HEK293 (cell line): Measurements from ENCODE around the gene TBC1D5.

Source experiments
- CTCF ChIA-PET: fragments of 350-600 bp; formaldehyde crosslinking; extraction: SDS; loops from one replicate; lab custom pipeline; 2021; ENCODE audit warnings: antibody characterized with exemption; lab: Yijun Ruan, JAX
- POLR2A ChIA-PET: fragments of 300-600 bp; formaldehyde crosslinking; extraction: SDS; loops from one replicate; lab custom pipeline; 2020; ENCODE audit warnings: antibody characterized with exemption, inconsistent platforms; lab: Yijun Ruan, JAX
- H3K27ac ChIP-seq: fragments of 200-500 bp; sonication (Bioruptor generic); 2 replicates; pipeline ENCODE4 v1.5.1; 2014; ENCODE audit warnings: low read depth, low read length, control low read depth, inconsistent platforms; ENCODE audit errors: extremely low read depth
- H3K36me3 ChIP-seq, 2 experiments: fragments of 200-500 bp in 1 of 2; sonication (Bioruptor generic) in 1 of 2; 1 replicate in 1 of 2; 2 replicates in 1 of 2; pipeline ENCODE4 v1.5.1; 2014 to 2017; ENCODE audit warnings: inconsistent platforms in 2 of 2, low read length in 2 of 2; ENCODE audit not compliant: control insufficient read depth in 2 of 2, insufficient read depth in 1 of 2
- H3K4me1 ChIP-seq: fragments of 200-500 bp; sonication (Bioruptor generic); 2 replicates; pipeline ENCODE4 v1.5.1; 2014; ENCODE audit warnings: mild to moderate bottlenecking, low read length, inconsistent platforms; ENCODE audit not compliant: control insufficient read depth, insufficient read depth
- H3K4me3 ChIP-seq: 2 replicates; pipeline ENCODE4 v1.5.1; 2011; ENCODE audit warnings: low read depth, mild to moderate bottlenecking, control low read depth, low read length, moderate library complexity
- H3K9me3 ChIP-seq: fragments of 200-500 bp; sonication (Bioruptor generic); 2 replicates; pipeline ENCODE4 v1.5.1; 2014; ENCODE audit warnings: low read depth, low read length, inconsistent platforms; ENCODE audit not compliant: control insufficient read depth, insufficient read depth
- GLI2 ChIP-seq: fragments of 450-650 bp; formaldehyde crosslinking; IDR thresholded peaks from 2 replicates; pipeline ENCODE4; 2017; ENCODE audit warnings: missing biosample characterization, missing genetic modification characterization, low read depth, borderline replicate concordance
- KLF8 ChIP-seq: fragments of 450-650 bp; formaldehyde crosslinking; IDR thresholded peaks from 2 replicates; pipeline ENCODE4 v1.5.1; 2016; ENCODE audit warnings: missing biosample characterization, missing genetic modification characterization
- MYNN ChIP-seq: fragments of 450-650 bp; formaldehyde crosslinking; IDR thresholded peaks from 2 replicates; pipeline ENCODE4 v1.5.1; 2016; ENCODE audit warnings: missing biosample characterization, missing genetic modification characterization, borderline replicate concordance
- SCRT1 ChIP-seq: fragments of 450-650 bp; formaldehyde crosslinking; IDR thresholded peaks from 2 replicates; pipeline ENCODE4 v1.5.1; 2016; ENCODE audit warnings: missing biosample characterization, missing genetic modification characterization, borderline replicate concordance
- SCRT2 ChIP-seq: fragments of 450-650 bp; formaldehyde crosslinking; IDR thresholded peaks from 2 replicates; pipeline ENCODE4 v1.5.1; 2016; ENCODE audit warnings: missing biosample characterization, missing genetic modification characterization
- ZBTB17 ChIP-seq: fragments of 450-650 bp; formaldehyde crosslinking; IDR thresholded peaks from 2 replicates; pipeline ENCODE4 v1.5.1; 2016; ENCODE audit warnings: missing biosample characterization, missing genetic modification characterization
- ZEB2 ChIP-seq: fragments of 450-650 bp; formaldehyde crosslinking; IDR thresholded peaks from 2 replicates; pipeline ENCODE4 v1.5.1; 2016; ENCODE audit warnings: missing biosample characterization, missing genetic modification characterization
- ZFP41 ChIP-seq: fragments of 450-650 bp; formaldehyde crosslinking; IDR thresholded peaks from 2 replicates; pipeline ENCODE4 v1.5.1; 2016; ENCODE audit warnings: missing biosample characterization, missing genetic modification characterization, borderline replicate concordance
- ZFP69B ChIP-seq: fragments of 450-650 bp; formaldehyde crosslinking; IDR thresholded peaks from 2 replicates; pipeline ENCODE4 v1.5.1; 2016; ENCODE audit warnings: missing biosample characterization, missing genetic modification characterization
- ZIC2 ChIP-seq: fragments of 450-650 bp; formaldehyde crosslinking; IDR thresholded peaks from 2 replicates; pipeline ENCODE4 v1.5.1; 2016; ENCODE audit warnings: missing biosample characterization, missing genetic modification characterization
- ZNF112 ChIP-seq: fragments of 450-650 bp; formaldehyde crosslinking; IDR thresholded peaks from 2 replicates; pipeline ENCODE4 v1.5.0; 2017; ENCODE audit warnings: missing biosample characterization, missing genetic modification characterization
- ZNF184 ChIP-seq: fragments of 450-650 bp; IDR thresholded peaks from 2 replicates; pipeline ENCODE4 v1.5.1; 2018; ENCODE audit warnings: missing biosample characterization, mild to moderate bottlenecking, missing genetic modification characterization
- ZNF2 ChIP-seq: fragments of 450-650 bp; formaldehyde crosslinking; IDR thresholded peaks from 2 replicates; pipeline ENCODE4 v1.5.1; 2016; ENCODE audit warnings: missing biosample characterization, missing genetic modification characterization
- ZNF214 ChIP-seq: fragments of 450-650 bp; formaldehyde crosslinking; IDR thresholded peaks from 2 replicates; pipeline ENCODE4 v1.5.1; 2017; ENCODE audit warnings: missing biosample characterization, mild to moderate bottlenecking, missing genetic modification characterization, borderline replicate concordance
- ZNF24 ChIP-seq: fragments of 450-650 bp; formaldehyde crosslinking; IDR thresholded peaks from 2 replicates; pipeline ENCODE4 v1.5.1; 2016; ENCODE audit warnings: missing biosample characterization, missing genetic modification characterization
- ZNF350 ChIP-seq: fragments of 450-650 bp; formaldehyde crosslinking; IDR thresholded peaks from 2 replicates; pipeline ENCODE4 v1.5.0; 2017; ENCODE audit warnings: missing biosample characterization, mild to moderate bottlenecking, missing genetic modification characterization
- ZNF366 ChIP-seq: fragments of 450-650 bp; formaldehyde crosslinking; conservative IDR thresholded peaks from 2 replicates; pipeline ENCODE4 v1.5.1; 2016; ENCODE audit warnings: missing biosample characterization, missing genetic modification characterization
- ZNF394 ChIP-seq: fragments of 450-650 bp; formaldehyde crosslinking; IDR thresholded peaks from 2 replicates; pipeline ENCODE4 v1.5.1; 2016; ENCODE audit warnings: missing biosample characterization, missing genetic modification characterization, mild to moderate bottlenecking, moderate library complexity, borderline replicate concordance
- ZNF544 ChIP-seq: fragments of 450-650 bp; formaldehyde crosslinking; IDR thresholded peaks from 2 replicates; pipeline ENCODE4 v1.5.0; 2017; ENCODE audit warnings: missing biosample characterization, missing genetic modification characterization
- ZNF558 ChIP-seq: fragments of 450-650 bp; formaldehyde crosslinking; IDR thresholded peaks from 2 replicates; pipeline ENCODE4 v1.5.1; 2016; ENCODE audit warnings: missing biosample characterization, missing genetic modification characterization
- ZNF596 ChIP-seq: fragments of 450-650 bp; IDR thresholded peaks from 2 replicates; pipeline ENCODE4 v1.5.0; 2018; ENCODE audit warnings: missing biosample characterization, mild to moderate bottlenecking, missing genetic modification characterization, moderate library complexity
- ZNF624 ChIP-seq: fragments of 450-650 bp; formaldehyde crosslinking; IDR thresholded peaks from 2 replicates; pipeline ENCODE4 v1.5.1; 2017; ENCODE audit warnings: missing biosample characterization, missing genetic modification characterization
- ZNF654 ChIP-seq: fragments of 450-650 bp; formaldehyde crosslinking; IDR thresholded peaks from 2 replicates; pipeline ENCODE4 v1.5.1; 2016; ENCODE audit warnings: low read depth, missing biosample characterization, missing genetic modification characterization
- ZNF843 ChIP-seq: fragments of 450-650 bp; formaldehyde crosslinking; IDR thresholded peaks from 2 replicates; pipeline ENCODE4 v1.5.1; 2016; ENCODE audit warnings: missing biosample characterization, missing genetic modification characterization
- TF ChIP-seq, protein P1 (sequence below): fragments of 450-650 bp; formaldehyde crosslinking; IDR thresholded peaks from 2 replicates; pipeline ENCODE4 v1.5.1; 2016; ENCODE audit warnings: missing biosample characterization, missing genetic modification characterization
- TF ChIP-seq, protein P2 (sequence below): fragments of 450-650 bp; formaldehyde crosslinking; IDR thresholded peaks from 2 replicates; pipeline ENCODE4 v1.5.1; 2016; ENCODE audit warnings: missing biosample characterization, missing genetic modification characterization, low read depth
- TF ChIP-seq, protein P3 (sequence below): fragments of 450-650 bp; formaldehyde crosslinking; IDR thresholded peaks from 2 replicates; pipeline ENCODE4 v1.5.1; 2017; ENCODE audit warnings: missing biosample characterization, missing genetic modification characterization
- TF ChIP-seq, protein P4 (sequence below): fragments of 450-650 bp; IDR thresholded peaks from 2 replicates; pipeline ENCODE4 v1.5.1; 2018; ENCODE audit warnings: missing biosample characterization, mild to moderate bottlenecking, missing genetic modification characterization
- TF ChIP-seq, protein P5 (sequence below): fragments of 450-650 bp; formaldehyde crosslinking; IDR thresholded peaks from 2 replicates; pipeline ENCODE4 v1.5.1; 2016; ENCODE audit warnings: missing biosample characterization, missing genetic modification characterization

The TBC1D5 gene

DNA sequence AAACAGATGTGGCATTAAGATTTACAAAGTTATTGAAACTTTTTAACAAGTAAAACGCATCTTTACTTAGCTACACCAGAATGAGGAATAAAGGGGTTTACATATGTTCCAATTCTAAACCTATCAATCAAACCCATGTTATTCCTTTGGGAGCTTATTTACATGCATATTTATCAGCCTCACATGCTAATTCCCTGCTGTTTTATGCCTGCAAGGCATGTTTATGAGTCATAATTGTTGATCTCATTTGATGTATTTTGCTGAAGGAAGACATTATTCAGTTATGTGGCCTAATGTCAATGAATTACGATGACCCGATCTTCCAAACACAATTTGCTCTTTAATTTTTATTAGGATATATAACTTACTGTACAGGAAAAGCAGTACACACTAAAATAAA is 272.9 kb downstream of the TBC1D5 start:
- no peak overlapping the region for H3K4me3 ChIP-seq
- H3K4me1 ChIP-seq = no peaks in the 10 kb centered on the region
- H3K36me3 ChIP-seq = no peaks in the 10 kb centered on the region
- ChIA-PET POLR2A (no interaction called here), CTCF (interaction anchor here (0.7 kb wide), 1 partner anchor 32 kb away, joined by 5 read pairs; no protein-coding TSS in a partner anchor)
- H3K27ac ChIP-seq = no peak overlapping the region
- no peaks in the 10 kb centered on the region for H3K9me3 ChIP-seq
- TF ChIP-seq ZNF184 (tag by site-specific recombination) (0 out of 2 replicates have a peak, but pooled peaks have one; percentile 28), SCRT1 (tag by site-specific recombination) (no peak), ZNF654 (tag by site-specific recombination) (peak; percentile 13; the same call in 1 of the 2 replicates), ZNF624 (tag by site-specific recombination) (no peak), ZNF596 (tag by site-specific recombination) (no peak), SCRT2 (tag by site-specific recombination) (peak; percentile 62; the same call in 1 of the 2 replicates), ZNF558 (tag by site-specific recombination) (0 out of 2 replicates have a peak, but pooled peaks have one; percentile 46), ZIC2 (tag by site-specific recombination) (0 out of 2 replicates have a peak, but pooled peaks have one; percentile 27), ZNF544 (tag by site-specific recombination) (no peak), GLI2 (tag by site-specific recombination) (0 out of 2 replicates have a peak, but pooled peaks have one; percentile 7), ZEB2 (tag by site-specific recombination) (peak; percentile 80), ZNF214 (tag by site-specific recombination) (no peak), MYNN (tag by site-specific recombination) (no peak), ZNF843 (peak; percentile 58; the same call in 1 of the 2 replicates), ZNF366 (tag by site-specific recombination) (peak; percentile 67; the same call in 1 of the 2 replicates), ZFP41 (no peak), ZNF2 (tag by site-specific recombination) (0 out of 2 replicates have a peak, but pooled peaks have one; percentile 18), ZFP69B (tag by site-specific recombination) (0 out of 2 replicates have a peak, but pooled peaks have one; percentile 40), ZNF24 (tag by site-specific recombination) (peak; percentile 42; the same call in 1 of the 2 replicates), ZBTB17 (tag by site-specific recombination) (peak; percentile 55), ZNF350 (tag by site-specific recombination) (peak; percentile 52; the same call in 1 of the 2 replicates), KLF8 (tag by site-specific recombination) (0 out of 2 replicates have a peak, but pooled peaks have one; percentile 41), ZNF112 (tag by site-specific recombination) (no peak), ZNF394 (tag by site-specific recombination) (0 out of 2 replicates have a peak, but pooled peaks have one; percentile 25)
- TF ChIP-seq, protein P1, sequence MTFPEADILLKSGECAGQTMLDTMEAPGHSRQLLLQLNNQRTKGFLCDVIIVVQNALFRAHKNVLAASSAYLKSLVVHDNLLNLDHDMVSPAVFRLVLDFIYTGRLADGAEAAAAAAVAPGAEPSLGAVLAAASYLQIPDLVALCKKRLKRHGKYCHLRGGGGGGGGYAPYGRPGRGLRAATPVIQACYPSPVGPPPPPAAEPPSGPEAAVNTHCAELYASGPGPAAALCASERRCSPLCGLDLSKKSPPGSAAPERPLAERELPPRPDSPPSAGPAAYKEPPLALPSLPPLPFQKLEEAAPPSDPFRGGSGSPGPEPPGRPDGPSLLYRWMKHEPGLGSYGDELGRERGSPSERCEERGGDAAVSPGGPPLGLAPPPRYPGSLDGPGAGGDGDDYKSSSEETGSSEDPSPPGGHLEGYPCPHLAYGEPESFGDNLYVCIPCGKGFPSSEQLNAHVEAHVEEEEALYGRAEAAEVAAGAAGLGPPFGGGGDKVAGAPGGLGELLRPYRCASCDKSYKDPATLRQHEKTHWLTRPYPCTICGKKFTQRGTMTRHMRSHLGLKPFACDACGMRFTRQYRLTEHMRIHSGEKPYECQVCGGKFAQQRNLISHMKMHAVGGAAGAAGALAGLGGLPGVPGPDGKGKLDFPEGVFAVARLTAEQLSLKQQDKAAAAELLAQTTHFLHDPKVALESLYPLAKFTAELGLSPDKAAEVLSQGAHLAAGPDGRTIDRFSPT (tag by site-specific recombination) = peak; percentile 91
- TF ChIP-seq, protein P2, sequence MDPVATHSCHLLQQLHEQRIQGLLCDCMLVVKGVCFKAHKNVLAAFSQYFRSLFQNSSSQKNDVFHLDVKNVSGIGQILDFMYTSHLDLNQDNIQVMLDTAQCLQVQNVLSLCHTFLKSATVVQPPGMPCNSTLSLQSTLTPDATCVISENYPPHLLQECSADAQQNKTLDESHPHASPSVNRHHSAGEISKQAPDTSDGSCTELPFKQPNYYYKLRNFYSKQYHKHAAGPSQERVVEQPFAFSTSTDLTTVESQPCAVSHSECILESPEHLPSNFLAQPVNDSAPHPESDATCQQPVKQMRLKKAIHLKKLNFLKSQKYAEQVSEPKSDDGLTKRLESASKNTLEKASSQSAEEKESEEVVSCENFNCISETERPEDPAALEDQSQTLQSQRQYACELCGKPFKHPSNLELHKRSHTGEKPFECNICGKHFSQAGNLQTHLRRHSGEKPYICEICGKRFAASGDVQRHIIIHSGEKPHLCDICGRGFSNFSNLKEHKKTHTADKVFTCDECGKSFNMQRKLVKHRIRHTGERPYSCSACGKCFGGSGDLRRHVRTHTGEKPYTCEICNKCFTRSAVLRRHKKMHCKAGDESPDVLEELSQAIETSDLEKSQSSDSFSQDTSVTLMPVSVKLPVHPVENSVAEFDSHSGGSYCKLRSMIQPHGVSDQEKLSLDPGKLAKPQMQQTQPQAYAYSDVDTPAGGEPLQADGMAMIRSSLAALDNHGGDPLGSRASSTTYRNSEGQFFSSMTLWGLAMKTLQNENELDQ = no peak
- TF ChIP-seq, protein P3, sequence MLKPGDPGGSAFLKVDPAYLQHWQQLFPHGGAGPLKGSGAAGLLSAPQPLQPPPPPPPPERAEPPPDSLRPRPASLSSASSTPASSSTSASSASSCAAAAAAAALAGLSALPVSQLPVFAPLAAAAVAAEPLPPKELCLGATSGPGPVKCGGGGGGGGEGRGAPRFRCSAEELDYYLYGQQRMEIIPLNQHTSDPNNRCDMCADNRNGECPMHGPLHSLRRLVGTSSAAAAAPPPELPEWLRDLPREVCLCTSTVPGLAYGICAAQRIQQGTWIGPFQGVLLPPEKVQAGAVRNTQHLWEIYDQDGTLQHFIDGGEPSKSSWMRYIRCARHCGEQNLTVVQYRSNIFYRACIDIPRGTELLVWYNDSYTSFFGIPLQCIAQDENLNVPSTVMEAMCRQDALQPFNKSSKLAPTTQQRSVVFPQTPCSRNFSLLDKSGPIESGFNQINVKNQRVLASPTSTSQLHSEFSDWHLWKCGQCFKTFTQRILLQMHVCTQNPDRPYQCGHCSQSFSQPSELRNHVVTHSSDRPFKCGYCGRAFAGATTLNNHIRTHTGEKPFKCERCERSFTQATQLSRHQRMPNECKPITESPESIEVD = peak; percentile 80
- TF ChIP-seq, protein P4, sequence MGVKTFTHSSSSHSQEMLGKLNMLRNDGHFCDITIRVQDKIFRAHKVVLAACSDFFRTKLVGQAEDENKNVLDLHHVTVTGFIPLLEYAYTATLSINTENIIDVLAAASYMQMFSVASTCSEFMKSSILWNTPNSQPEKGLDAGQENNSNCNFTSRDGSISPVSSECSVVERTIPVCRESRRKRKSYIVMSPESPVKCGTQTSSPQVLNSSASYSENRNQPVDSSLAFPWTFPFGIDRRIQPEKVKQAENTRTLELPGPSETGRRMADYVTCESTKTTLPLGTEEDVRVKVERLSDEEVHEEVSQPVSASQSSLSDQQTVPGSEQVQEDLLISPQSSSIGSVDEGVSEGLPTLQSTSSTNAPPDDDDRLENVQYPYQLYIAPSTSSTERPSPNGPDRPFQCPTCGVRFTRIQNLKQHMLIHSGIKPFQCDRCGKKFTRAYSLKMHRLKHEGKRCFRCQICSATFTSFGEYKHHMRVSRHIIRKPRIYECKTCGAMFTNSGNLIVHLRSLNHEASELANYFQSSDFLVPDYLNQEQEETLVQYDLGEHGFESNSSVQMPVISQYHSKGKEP (tag by site-specific recombination) = 0 out of 2 replicates have a peak, but pooled peaks have one; percentile 19
- TF ChIP-seq, protein P5, sequence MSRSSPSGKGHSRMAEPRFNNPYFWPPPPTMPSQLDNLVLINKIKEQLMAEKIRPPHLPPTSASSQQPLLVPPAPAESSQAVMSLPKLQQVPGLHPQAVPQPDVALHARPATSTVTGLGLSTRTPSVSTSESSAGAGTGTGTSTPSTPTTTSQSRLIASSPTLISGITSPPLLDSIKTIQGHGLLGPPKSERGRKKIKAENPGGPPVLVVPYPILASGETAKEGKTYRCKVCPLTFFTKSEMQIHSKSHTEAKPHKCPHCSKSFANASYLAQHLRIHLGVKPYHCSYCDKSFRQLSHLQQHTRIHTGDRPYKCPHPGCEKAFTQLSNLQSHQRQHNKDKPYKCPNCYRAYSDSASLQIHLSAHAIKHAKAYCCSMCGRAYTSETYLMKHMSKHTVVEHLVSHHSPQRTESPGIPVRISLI = 0 out of 2 replicates have a peak, but pooled peaks have one; percentile 45
